AG04450 (cell line): ENCODE measurements around the gene LRRC19. TPM values are rescaled to one million over a fixed set of nuclear protein-coding genes. Genes with fewer than 3 reads are reported as not detected.

ENCODE experiments used
- CTCF ChIA-PET: fragments of 300-600, 350-600 bp; formaldehyde crosslinking; extraction: SDS; loops from one replicate; lab custom pipeline; 2022; ENCODE audit warnings: antibody characterized with exemption, inconsistent platforms; lab: Charles Lee
- POLR2A ChIA-PET: fragments of 350-600 bp; formaldehyde crosslinking; extraction: SDS; loops from one replicate; lab custom pipeline; 2021; ENCODE audit warnings: antibody characterized with exemption, inconsistent platforms; lab: Yijun Ruan, JAX
- DNase-seq: peaks from one replicate; pipeline ENCODE4 v3.0.0-alpha.2; 2011; ENCODE audit warnings: low read depth, low spot score
- H3K27ac ChIP-seq: one replicate; pipeline ENCODE4 v1.5.1; 2012; ENCODE audit warnings: low read depth, low read length, control low read depth
- H3K27me3 ChIP-seq: one replicate; pipeline ENCODE4 v1.6.0; 2012; ENCODE audit warnings: low read length; ENCODE audit not compliant: control insufficient read depth, insufficient read depth
- H3K4me3 ChIP-seq: 2 replicates; pipeline ENCODE4 v1.5.1; 2011; ENCODE audit warnings: mild to moderate bottlenecking, low read depth, low read length, control low read depth
- H3K9me3 ChIP-seq: 2 replicates; pipeline ENCODE4 v1.5.1; 2012; ENCODE audit warnings: low read length; ENCODE audit not compliant: control insufficient read depth, insufficient read depth
- polyA minus RNA-seq: library from RNA; depleted of rRNA, polyadenylated mRNA; stranded (reverse); fragments of >200 nt; gene quantifications from 2 replicates; pipeline ENCODE4 v1.2.3, GENCODE V29; 2011; rRNA and poly(A)+ RNA removed
- polyA plus RNA-seq: library from polyadenylated mRNA; depleted of rRNA; stranded (reverse); fragments of >200 nt; gene quantifications from 2 replicates; pipeline ENCODE4 v1.2.3, GENCODE V29; 2011; rRNA removed
- TF ChIP-seq, protein P1 (sequence below): IDR thresholded peaks from 2 replicates; pipeline ENCODE4 v1.5.1; 2011; ENCODE audit warnings: low read depth, low read length, control low read depth, inconsistent platforms

Gene LRRC19
- not detected in 2 replicates for polyA plus RNA-seq
- 0.61 TPM in 1 of 2 replicates, not detected in the other for polyA minus RNA-seq

- Histone ChIP-seq H3K27ac (no peak within 1 kb of the TSS), H3K9me3 (no peaks in the 10 kb centered on the region), H3K27me3 (no peaks in the 10 kb centered on the region), H3K4me3 (no peak within 1 kb of the TSS)
- no peak for DNase-seq
- ChIA-PET POLR2A (no interaction called here), CTCF (no interaction called here)
- TF ChIP-seq, protein P1, sequence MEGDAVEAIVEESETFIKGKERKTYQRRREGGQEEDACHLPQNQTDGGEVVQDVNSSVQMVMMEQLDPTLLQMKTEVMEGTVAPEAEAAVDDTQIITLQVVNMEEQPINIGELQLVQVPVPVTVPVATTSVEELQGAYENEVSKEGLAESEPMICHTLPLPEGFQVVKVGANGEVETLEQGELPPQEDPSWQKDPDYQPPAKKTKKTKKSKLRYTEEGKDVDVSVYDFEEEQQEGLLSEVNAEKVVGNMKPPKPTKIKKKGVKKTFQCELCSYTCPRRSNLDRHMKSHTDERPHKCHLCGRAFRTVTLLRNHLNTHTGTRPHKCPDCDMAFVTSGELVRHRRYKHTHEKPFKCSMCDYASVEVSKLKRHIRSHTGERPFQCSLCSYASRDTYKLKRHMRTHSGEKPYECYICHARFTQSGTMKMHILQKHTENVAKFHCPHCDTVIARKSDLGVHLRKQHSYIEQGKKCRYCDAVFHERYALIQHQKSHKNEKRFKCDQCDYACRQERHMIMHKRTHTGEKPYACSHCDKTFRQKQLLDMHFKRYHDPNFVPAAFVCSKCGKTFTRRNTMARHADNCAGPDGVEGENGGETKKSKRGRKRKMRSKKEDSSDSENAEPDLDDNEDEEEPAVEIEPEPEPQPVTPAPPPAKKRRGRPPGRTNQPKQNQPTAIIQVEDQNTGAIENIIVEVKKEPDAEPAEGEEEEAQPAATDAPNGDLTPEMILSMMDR = no peak
Observed at GRCh38 chr9:27005491-27005890, at the start of gene LRRC19. LRRC19 (minus strand) TSS chr9:27005672; CDS start chr9:26999694, 5,978 bp downstream.

- H3K9me3 ChIP-seq = no peaks in the 10 kb centered on the region; the same call in 1 of the 2 replicates
- DNase-seq = no peak
- H3K4me3 ChIP-seq = no peak overlapping the region
- TF ChIP-seq, protein P1 = no peak
- POLR2A ChIA-PET = no interaction called here
- CTCF ChIA-PET = no interaction called here
- H3K27ac ChIP-seq = no peak overlapping the region
- H3K27me3 ChIP-seq = no peaks in the 10 kb centered on the region
Observed at GRCh38 chr9:27054841-27055240, 49.4 kb upstream of the LRRC19 start.

- DNase-seq = no peak
- ChIA-PET CTCF (no interaction called here), POLR2A (no interaction called here)
- Histone ChIP-seq H3K4me3 (no peak overlapping the region), H3K9me3 (no peaks in the 10 kb centered on the region; the same call in 1 of the 2 replicates), H3K27ac (no peak overlapping the region), H3K27me3 (no peaks in the 10 kb centered on the region)
- TF ChIP-seq, protein P1 = no peak
Observed at GRCh38 chr9:27054125-27054524, 48.7 kb upstream of the LRRC19 start.

- ChIA-PET CTCF (no interaction called here), POLR2A (no interaction called here)
- Histone ChIP-seq H3K27me3 (no peaks in the 10 kb centered on the region), H3K4me3 (no peak overlapping the region), H3K27ac (no peak overlapping the region), H3K9me3 (no peaks in the 10 kb centered on the region; the same call in 1 of the 2 replicates)
- no peak for DNase-seq
- TF ChIP-seq, protein P1 = no peak
Observed at GRCh38 chr9:27053369-27054022, 48.0 kb upstream of the LRRC19 start.

GRCh38 chr9:27047136-27047535, 41.7 kb upstream of the LRRC19 start:
- ChIA-PET POLR2A (no interaction called here), CTCF (interaction anchor here (1.0 kb wide), 1 partner anchor 16 kb away, joined by 3 read pairs; no protein-coding TSS in a partner anchor)
- H3K27ac ChIP-seq = no peak overlapping the region
- no peak for DNase-seq
- no peaks in the 10 kb centered on the region for H3K9me3 ChIP-seq
- no peak overlapping the region for H3K4me3 ChIP-seq
- H3K27me3 ChIP-seq = no peaks in the 10 kb centered on the region
- TF ChIP-seq, protein P1 = no peak
